Measurements from ENCODE around the gene HELZ2. TPM values are rescaled to one million over a fixed set of nuclear protein-coding genes. Genes with fewer than 3 reads are reported as not detected.

Gene HELZ2
- total and polyA plus RNA-seq, 2 donors (not counting 1 experiment from before 2014, with no cell fraction given), result 36.3 to 52.6 TPM

- H2AFZ ChIP-seq (ENCODE audit: insufficient read depth, low read depth, low read length, poor library complexity, severe bottlenecking), result no peak overlapping the region
- H3K4me2 ChIP-seq (replicated peaks; ENCODE audit: low read depth, low read length, poor library complexity, severe bottlenecking), result no peak overlapping the region
- WGBS (ENCODE audit: insufficient coverage), result 94% methylated on average over 43 of the region's 43 CpGs
- ChIA-PET POLR2A (interaction anchor here (0.6 to 1.6 kb wide), 2 partner anchors 11 to 24 kb away, joined by 3 to 5 read pairs; no protein-coding TSS in a partner anchor), CTCF (interaction anchor here (0.6 to 3.7 kb wide), 3 partner anchors 9 to 473 kb away, joined by 3 to 17 read pairs (median 3); partner anchors contain the start of gene PTK6)
- peaks cover 0 to 48% of the 10 kb centered on the region in 2 experiments for H3K36me3 ChIP-seq (replicated peaks in 1 of 2; ENCODE audit: control extremely low read depth in 1 of 2, control insufficient read depth in 1 of 2, extremely low read depth in 1 of 2, insufficient read depth in 2 of 2, low read length in 1 of 2)
- Mint-ChIP-seq H3K27ac (no peak overlapping the region), H3K4me3 (no peak overlapping the region), H3K27me3 (no peaks in the 10 kb centered on the region), H3K9me3 (ENCODE audit: insufficient read depth) (no peaks in the 10 kb centered on the region), H3K4me1 (peaks cover 29% of the 10 kb centered on the region)
- peaks cover 88% of the 10 kb centered on the region for H4K20me1 ChIP-seq (ENCODE audit: control insufficient read depth, insufficient read depth, low read length, poor library complexity, severe bottlenecking)
- H3K4me3 ChIP-seq (ENCODE audit: control extremely low read depth in 1 of 5, extremely low read depth in 1 of 5, insufficient read depth in 1 of 5, low read depth in 2 of 5, low read length in 4 of 5), result no peak overlapping the region
- no peak overlapping the region for H3K9ac ChIP-seq (ENCODE audit: low read length)
- intact Hi-C loops (cut with micrococcal nuclease), result no loop called here
- TF ChIP-seq EZH2 (IDR thresholded peaks at IDR 0.05; ENCODE audit: borderline replicate concordance, insufficient read depth, low read depth, low read length, poor library complexity, severe bottlenecking), result no peak
- no peak for TF ChIP-seq CTCF (IDR thresholded peaks at IDR 0.05)
- ATAC-seq (ENCODE audit: low read depth), result no peak
- peaks cover 7% of the 10 kb centered on the region for H3K79me2 ChIP-seq (ENCODE audit: control insufficient read depth, insufficient read depth, low read length)
- H3K9me3 ChIP-seq (ENCODE audit: control extremely low read depth in 1 of 3, control insufficient read depth in 2 of 3, insufficient read depth in 1 of 3, low read length in 2 of 3), result peaks cover 0 to 9% (median 0%) of the 10 kb centered on the region in 3 donors
- H3K4me1 ChIP-seq (ENCODE audit: control insufficient read depth in 2 of 2, insufficient read depth in 2 of 2, low read length in 2 of 2), result peaks cover 34 to 46% of the 10 kb centered on the region in 2 donors
- H3K27ac ChIP-seq (ENCODE audit: low read length in 2 of 2), result no peak overlapping the region
- no peak for DNase-seq
- H3K27me3 ChIP-seq (replicated peaks in 1 of 4; ENCODE audit: control extremely low read depth in 1 of 4, control insufficient read depth in 3 of 4, insufficient read depth in 4 of 4, low read length in 3 of 4), result no peaks in the 10 kb centered on the region
These were observed 8.2 kb downstream of the HELZ2 start for GRCh38 chr20:63565699-63566335.

GRCh38 chr20:63565021-63565698 lies 8.9 kb downstream of the HELZ2 start:
- intact Hi-C loops (cut with micrococcal nuclease), result no loop called here

More at GRCh38 chr20:63565021-63565698, 8.9 kb downstream of the HELZ2 start:
- peaks cover 31% of the 10 kb centered on the region for H3K4me1 Mint-ChIP-seq
- H3K4me3 ChIP-seq (ENCODE audit: control extremely low read depth in 1 of 5, extremely low read depth in 1 of 5, insufficient read depth in 1 of 5, low read depth in 2 of 5, low read length in 4 of 5), result no peak overlapping the region
- no peak overlapping the region for H3K4me2 ChIP-seq (replicated peaks; ENCODE audit: low read depth, low read length, poor library complexity, severe bottlenecking)
- H3K9me3 Mint-ChIP-seq (ENCODE audit: insufficient read depth), result no peaks in the 10 kb centered on the region
- no peak for TF ChIP-seq EZH2 (IDR thresholded peaks at IDR 0.05; ENCODE audit: borderline replicate concordance, insufficient read depth, low read depth, low read length, poor library complexity, severe bottlenecking)
- no peak for TF ChIP-seq CTCF (IDR thresholded peaks at IDR 0.05)
- H3K9ac ChIP-seq (ENCODE audit: low read length), result no peak overlapping the region
- no peaks in the 10 kb centered on the region for H3K27me3 Mint-ChIP-seq
- H3K27ac Mint-ChIP-seq, result no peak overlapping the region
- ChIA-PET CTCF (interaction anchor here (3.7 kb wide), 1 partner anchor 27 kb away, joined by 17 read pairs; the partner anchor contains the start of gene PTK6), POLR2A (interaction anchor here (0.6 to 1.6 kb wide), 2 partner anchors 10 to 23 kb away, joined by 3 to 5 read pairs; no protein-coding TSS in a partner anchor)
- DNase-seq (no peak), ATAC-seq (ENCODE audit: low read depth) (no peak)
- peaks cover 0 to 9% (median 0%) of the 10 kb centered on the region in 3 donors for H3K9me3 ChIP-seq (ENCODE audit: control extremely low read depth in 1 of 3, control insufficient read depth in 2 of 3, insufficient read depth in 1 of 3, low read length in 2 of 3)
- peaks cover 34 to 43% of the 10 kb centered on the region in 2 donors for H3K4me1 ChIP-seq (ENCODE audit: control insufficient read depth in 2 of 2, insufficient read depth in 2 of 2, low read length in 2 of 2)
- peaks cover 94% of the 10 kb centered on the region for H4K20me1 ChIP-seq (ENCODE audit: control insufficient read depth, insufficient read depth, low read length, poor library complexity, severe bottlenecking)
- H3K36me3 ChIP-seq (replicated peaks in 1 of 2; ENCODE audit: control extremely low read depth in 1 of 2, control insufficient read depth in 1 of 2, extremely low read depth in 1 of 2, insufficient read depth in 2 of 2, low read length in 1 of 2), result peaks cover 0 to 54% of the 10 kb centered on the region in 2 experiments
- 98% methylated on average over 58 of the region's 61 CpGs for WGBS (ENCODE audit: insufficient coverage)
- no peak overlapping the region for H3K27ac ChIP-seq (ENCODE audit: low read length in 2 of 2)
- H2AFZ ChIP-seq (ENCODE audit: insufficient read depth, low read depth, low read length, poor library complexity, severe bottlenecking), result no peak overlapping the region
- no peak overlapping the region for H3K4me3 Mint-ChIP-seq
- peaks cover 7% of the 10 kb centered on the region for H3K79me2 ChIP-seq (ENCODE audit: control insufficient read depth, insufficient read depth, low read length)
- H3K27me3 ChIP-seq (replicated peaks in 1 of 4; ENCODE audit: control extremely low read depth in 1 of 4, control insufficient read depth in 3 of 4, insufficient read depth in 4 of 4, low read length in 3 of 4), result no peaks in the 10 kb centered on the region
